VCaP (cell line): ENCODE measurements around the gene CEP57L1.
"Not testable (repeated sequence)": the region's sequence is repeated elsewhere in the genome, so short reads cannot be mapped to it uniquely, and the experiment has no call there.

Source experiments
- H3K27ac ChIP-seq: fragments of 450-650 bp; 2 replicates; pipeline ENCODE4 v1.5.1; 2017
- TF ChIP-seq, protein P1 (sequence below): fragments of 450-650 bp; conservative IDR thresholded peaks from 2 replicates; pipeline ENCODE4 v1.5.1; 2017; ENCODE audit warnings: mild to moderate bottlenecking, moderate library complexity

Gene CEP57L1

DNA sequence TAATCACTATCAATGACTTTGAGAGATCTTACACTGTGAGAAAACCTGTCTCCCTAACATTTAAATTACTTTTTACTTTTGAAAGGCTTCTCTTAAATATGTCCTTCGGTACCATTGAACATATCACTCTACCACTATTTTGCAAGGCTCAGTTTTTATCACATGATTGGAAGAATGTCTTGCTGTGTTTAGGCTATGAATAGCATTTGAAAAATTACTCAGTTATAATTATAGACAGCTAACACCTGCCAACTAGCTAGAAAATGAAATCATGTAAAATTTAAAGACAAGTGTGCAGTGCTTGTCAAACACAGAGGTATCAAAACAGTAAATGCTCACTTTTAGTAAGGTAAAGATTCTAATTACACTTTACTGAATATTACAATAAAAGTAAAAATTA, 11.7 kb upstream of the CEP57L1 start:
- TF ChIP-seq, protein P1, sequence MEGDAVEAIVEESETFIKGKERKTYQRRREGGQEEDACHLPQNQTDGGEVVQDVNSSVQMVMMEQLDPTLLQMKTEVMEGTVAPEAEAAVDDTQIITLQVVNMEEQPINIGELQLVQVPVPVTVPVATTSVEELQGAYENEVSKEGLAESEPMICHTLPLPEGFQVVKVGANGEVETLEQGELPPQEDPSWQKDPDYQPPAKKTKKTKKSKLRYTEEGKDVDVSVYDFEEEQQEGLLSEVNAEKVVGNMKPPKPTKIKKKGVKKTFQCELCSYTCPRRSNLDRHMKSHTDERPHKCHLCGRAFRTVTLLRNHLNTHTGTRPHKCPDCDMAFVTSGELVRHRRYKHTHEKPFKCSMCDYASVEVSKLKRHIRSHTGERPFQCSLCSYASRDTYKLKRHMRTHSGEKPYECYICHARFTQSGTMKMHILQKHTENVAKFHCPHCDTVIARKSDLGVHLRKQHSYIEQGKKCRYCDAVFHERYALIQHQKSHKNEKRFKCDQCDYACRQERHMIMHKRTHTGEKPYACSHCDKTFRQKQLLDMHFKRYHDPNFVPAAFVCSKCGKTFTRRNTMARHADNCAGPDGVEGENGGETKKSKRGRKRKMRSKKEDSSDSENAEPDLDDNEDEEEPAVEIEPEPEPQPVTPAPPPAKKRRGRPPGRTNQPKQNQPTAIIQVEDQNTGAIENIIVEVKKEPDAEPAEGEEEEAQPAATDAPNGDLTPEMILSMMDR: no peak
- no peak overlapping the region for H3K27ac ChIP-seq

DNA sequence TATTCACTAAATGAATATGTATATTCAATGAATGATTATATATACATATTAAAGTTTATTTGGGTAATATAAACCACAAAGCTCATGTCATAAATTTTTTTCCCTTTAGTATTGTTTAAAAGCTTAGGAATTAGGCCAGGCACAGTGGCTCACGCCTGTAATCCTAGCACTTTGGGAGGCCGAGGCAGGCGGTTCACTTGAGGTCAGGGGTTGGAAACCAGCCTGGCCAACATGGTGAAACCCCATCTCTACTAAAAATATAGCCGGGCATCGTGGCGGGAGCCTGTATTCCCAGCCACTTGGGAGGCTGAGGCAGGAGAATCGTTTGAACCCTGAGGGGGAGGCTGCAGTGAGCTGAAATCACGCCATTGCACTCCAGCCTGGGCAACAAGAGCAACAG, 11.2 kb upstream of the CEP57L1 start:
- not testable (repeated sequence) for H3K27ac ChIP-seq

DNA sequence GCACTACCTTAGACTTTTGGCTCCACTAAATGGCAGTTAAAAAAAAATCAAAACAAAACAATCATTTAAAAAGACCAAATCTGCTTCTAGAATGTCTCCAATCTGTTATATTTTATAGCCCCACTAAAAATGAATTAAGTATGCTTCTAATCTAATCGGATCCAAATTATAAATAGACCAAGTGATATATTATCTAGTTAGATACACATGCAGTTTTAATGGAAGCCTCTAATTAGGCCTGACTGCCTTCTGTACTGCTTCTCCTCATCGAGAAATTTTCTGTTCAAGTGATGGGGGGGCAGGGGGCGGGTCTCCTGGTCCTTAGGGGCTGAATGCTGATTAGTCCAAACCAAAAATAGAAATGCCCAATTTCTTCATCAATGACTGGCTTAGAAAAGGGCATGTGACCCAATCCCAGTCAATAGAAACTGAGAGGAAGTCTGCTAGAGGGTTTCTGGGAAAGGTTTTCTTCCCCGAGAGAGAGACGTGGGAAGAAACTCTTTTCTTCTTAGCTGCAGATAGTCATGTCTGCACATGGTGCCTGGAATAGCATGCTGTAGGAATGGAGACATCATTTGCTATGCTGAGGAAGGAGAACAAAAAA, 7.5 kb upstream of the CEP57L1 start:
- TF ChIP-seq, protein P1: no peak
- H3K27ac ChIP-seq: peak overlapping the region; percentile 56

DNA sequence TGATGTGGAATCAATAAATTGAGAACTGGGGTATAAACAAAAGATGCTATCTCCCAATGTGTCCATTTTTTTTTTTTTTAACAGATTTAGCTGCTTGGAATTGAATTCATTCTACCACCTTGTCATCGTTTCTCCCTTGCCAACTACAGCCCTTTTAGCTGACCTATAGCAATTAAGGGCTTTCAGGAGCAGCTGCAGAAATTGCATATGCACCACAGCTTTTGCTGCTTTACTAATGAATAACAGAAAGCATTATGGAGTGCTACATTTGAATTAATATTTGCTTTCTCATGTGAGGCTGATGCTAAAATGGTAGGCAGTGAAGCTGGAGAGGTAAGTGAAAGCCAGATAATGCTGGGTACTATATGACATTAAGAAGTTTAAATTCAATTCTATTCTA, 6.3 kb upstream of the CEP57L1 start:
- TF ChIP-seq, protein P1: no peak
- no peak overlapping the region for H3K27ac ChIP-seq

DNA sequence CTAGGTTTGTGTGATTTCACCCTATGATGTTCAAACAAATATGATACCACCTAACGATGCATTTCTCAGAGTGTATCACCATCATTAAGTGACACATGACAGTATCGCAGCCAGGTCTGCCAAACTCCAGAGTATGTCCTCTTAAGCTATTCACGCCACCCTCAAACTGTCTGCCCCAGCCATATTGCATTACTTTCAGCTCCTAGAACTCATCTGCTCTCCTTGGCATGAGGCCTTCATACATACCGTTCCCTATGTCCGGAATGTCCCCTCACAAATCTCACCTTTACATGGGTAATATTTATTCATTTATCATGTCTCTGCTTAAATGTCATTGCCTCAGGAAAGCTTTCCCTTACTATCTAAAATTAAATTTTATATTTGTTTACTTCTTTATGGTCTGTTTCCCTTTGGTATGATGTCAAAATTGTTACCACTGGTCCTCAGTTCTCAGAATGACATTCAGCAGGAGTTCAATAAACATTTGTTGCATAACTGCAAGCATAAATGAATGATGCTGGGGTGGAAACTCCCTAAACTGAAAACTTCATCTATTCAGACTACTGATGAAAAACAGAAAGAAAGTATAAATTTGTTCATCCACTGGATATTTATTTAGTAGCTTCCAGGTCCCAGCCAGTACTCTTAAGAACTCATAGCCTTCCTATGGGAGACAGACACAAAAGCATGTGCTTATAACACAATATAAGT, 3.8 kb upstream of the CEP57L1 start:
- H3K27ac ChIP-seq: no peak overlapping the region
- TF ChIP-seq, protein P1: no peak

DNA sequence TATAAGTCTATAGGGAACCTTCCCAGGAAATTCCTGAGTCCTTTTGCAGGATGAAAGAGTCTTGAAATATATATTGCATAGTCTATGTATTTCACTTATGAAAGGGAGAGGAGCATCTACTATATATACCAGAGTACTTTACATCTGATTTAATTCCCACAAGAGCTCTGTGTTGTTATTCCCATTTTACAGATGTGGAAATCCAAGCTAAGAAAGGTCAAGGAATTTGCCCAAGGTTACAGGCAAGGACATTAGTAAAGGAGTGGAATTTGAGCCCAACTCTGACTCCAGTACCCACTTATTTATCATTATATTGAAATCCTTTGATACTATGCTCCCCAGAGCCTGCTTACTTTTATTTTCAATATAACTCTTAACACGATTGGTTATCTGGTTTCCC, 3.2 kb upstream of the CEP57L1 start:
- TF ChIP-seq, protein P1: no peak
- no peak overlapping the region for H3K27ac ChIP-seq

DNA sequence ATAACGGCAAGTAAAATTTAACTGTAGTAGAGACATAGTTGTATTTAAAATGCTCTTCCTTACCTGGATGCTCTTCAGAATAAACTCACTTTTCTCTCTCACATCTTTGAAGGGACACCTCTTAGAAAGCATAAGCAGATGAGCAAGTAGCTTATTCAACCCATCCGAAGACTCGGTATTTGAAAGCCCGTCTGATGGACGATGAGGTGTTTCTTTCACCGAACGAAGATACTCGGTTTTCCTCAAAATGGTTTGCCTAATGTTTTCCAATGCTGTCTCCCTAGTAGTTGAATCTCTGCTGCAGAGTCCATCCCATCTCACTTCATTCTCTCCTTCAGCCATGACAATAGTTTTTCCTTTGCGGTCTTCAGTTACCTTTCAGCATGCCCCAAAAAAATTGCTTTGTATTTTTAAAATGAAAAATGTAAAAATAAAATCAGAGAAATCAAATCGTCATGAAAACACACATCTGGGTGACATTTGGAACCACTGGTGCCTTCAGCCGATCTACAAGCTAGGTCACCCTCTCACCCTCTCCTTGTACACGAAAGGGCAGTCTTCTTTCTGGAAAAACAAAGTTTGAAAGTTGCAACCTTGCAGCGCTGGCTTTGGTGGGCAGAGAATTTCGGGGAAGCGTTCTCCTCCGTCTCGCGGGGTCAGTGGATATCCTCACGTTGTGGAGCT, 1.4 kb upstream of the CEP57L1 start:
- TF ChIP-seq, protein P1: no peak
- peak overlapping the region; percentile 90 for H3K27ac ChIP-seq
